HG02973 (cell line): Measurements from ENCODE around the gene MRPL49.
"Not testable (repeated sequence)": the region's sequence is repeated elsewhere in the genome, so short reads cannot be mapped to it uniquely, and the experiment has no call there.

Experiments used
- ATAC-seq: cut with Tn5 transposase; IDR thresholded peaks from one replicate; pipeline ENCODE4 v1.9.1; 2021; ENCODE audit warnings: moderate library complexity; ENCODE audit not compliant: unreplicated experiment

The MRPL49 gene

DNA sequence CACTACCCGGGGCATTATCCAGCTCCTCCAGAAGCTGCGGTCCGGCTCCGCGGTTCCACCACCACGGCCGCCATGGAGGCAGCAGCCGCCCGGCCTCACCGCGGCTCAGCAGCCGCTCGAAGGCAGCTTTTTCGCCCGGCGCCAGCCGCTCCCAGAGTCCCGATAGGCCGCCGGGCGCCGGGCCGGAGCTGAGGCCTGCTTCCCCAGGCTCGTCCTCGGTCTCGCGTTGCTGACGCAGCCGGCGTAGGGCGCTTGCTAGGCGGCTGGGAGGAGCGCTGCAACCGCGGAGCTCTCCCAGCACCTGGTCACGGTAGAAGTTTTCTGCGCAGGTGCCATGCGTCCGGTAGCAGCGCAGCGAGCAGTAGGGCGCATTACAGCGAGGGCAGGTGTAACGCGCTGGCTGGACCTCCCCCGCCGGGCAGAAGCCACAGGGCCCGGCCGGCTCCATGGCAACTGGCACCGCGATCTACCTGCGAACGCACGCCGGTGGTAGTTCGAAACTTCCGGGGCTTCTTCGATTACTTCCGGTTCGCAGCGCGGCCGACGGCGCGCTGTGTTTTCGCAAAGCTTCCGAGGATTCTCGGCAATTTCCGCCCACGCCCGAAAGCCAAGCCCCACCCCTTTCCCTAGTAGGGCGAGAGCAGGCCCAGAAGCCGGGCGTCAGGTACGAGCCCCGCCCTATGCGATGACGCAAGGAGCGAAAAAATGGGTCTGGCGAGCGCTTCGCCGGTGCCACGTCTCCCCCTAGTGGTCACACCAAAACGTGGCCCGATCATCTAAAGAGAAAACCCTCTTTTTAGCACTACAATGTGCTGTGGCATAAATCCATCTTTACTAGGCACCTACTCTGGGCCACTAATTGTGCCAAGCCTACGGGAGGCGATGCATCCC lies 4.7 kb upstream of the MRPL49 start, which contains the start of gene ZNHIT2:
Gene ZNHIT2, minus strand, starts transcription at position 496 of the 891 bp plus-strand sequence. Its CDS starts 48 bp downstream, at position 448.
- peak; percentile 48 for ATAC-seq

DNA sequence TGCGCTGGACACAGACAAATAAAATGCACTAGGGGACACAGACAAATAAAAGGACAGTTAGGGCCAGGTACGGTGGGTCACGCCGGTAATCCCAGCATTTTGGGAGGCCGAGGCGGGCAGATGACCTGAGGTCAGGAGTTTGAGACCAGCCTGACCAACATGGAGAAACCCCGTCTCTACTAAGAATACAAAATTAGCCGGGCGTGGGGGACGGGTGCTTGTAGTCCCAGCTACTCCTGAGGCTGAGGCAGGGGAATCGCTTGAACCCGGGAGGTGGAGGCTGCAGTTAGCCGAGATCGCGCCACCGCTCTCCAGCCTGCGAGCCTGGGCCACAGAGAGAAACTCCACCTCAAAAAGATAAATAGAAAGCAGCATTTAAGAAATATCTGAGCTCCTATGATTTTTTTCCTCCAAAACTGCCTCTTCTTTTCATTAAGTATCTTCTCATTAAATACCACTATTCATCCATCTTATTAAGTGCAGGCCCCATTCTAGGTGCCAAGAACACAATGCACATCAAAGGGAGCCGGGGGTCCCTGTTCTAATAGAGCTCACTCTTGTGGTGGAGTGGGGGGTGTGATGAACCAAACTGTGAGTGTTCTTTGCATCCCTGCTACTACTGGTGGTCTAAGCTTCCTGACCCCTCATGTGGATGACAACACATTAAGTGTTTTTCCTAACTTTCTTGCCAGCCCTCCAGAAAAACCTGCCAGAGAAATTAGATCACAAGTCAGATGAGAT lies 3.9 kb upstream of the MRPL49 start:
- no peak for ATAC-seq

- ATAC-seq: not testable (repeated sequence)
Measured at GRCh38 chr11:65118891-65119669, 3.0 kb upstream of the MRPL49 start.

- ATAC-seq: no peak
Measured at GRCh38 chr11:65119670-65119995, 2.5 kb upstream of the MRPL49 start.

DNA sequence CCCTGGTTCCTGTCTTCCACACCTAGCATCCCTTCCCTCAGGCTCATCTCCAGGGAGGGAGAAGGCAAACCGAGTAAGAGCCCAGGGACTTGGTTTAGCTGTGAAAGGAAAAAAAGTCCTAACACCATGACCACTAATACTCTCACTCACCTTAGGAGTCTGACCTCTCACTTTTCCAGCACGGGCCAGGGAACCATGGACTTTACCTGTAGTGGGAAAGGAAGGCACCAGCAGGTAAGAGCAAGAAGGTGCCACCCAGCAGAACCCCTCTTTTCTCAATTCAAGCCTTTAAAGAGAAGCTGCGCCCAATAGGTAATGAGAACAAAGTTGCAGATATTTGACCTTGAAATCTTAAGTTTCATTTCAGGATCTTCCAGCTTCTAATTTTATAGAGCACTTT lies 1.3 kb upstream of the MRPL49 start:
- no peak for ATAC-seq

DNA sequence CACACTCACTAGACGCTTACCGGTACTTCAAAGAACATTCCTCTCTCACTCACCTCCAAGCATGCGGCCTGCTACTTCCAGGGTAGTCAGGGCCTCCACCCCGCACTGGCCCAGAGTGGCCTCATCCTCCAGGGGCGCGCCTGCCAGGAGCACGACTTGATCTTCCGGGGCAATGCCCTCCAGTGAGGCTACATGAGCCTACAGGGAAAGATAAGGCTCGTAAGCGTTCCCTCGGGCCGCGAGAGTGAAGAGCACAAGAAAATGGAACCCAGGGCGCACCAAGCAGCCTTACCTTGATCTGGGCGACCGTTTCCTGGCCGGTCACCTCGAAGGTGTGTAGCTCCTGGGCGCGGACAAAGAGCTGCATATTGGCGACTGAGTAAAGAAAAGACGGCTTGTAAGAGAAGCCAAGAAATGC lies 665 bp upstream of the MRPL49 start:
- no peak for ATAC-seq

DNA sequence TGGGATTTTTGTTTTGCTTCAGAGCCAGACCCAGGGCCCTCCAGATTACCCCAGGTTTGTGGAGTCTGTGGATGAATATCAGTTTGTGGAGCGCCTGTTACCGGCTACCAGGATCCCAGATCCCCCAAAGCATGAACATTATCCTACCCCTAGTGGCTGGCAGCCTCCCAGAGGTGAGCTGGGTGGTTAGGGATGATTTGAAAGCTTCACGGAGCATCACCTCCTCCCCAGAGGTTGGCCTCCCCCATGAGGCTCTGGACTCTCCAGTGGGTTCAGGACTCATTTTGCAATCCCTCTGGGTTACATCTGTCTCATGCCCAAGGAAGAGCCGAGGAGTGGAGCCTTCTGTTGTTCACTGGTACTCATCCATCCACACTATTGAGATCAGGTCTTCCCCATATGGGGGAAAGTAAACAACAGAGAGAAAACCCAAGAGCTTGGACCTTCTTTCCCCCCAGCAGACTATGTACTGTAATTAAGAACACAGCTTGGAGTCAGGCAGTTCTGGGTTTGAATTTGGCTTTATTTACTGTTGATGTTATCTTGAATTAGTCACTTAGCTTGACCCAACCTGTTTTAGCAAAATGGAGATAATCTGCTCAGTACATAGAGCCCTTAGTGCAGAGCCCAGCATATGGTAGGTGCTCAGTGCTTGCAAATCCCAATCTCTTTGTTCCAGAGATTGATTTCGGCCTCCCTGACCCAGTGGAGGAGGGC lies 2.5 kb downstream of the MRPL49 start:
- no peak for ATAC-seq

DNA sequence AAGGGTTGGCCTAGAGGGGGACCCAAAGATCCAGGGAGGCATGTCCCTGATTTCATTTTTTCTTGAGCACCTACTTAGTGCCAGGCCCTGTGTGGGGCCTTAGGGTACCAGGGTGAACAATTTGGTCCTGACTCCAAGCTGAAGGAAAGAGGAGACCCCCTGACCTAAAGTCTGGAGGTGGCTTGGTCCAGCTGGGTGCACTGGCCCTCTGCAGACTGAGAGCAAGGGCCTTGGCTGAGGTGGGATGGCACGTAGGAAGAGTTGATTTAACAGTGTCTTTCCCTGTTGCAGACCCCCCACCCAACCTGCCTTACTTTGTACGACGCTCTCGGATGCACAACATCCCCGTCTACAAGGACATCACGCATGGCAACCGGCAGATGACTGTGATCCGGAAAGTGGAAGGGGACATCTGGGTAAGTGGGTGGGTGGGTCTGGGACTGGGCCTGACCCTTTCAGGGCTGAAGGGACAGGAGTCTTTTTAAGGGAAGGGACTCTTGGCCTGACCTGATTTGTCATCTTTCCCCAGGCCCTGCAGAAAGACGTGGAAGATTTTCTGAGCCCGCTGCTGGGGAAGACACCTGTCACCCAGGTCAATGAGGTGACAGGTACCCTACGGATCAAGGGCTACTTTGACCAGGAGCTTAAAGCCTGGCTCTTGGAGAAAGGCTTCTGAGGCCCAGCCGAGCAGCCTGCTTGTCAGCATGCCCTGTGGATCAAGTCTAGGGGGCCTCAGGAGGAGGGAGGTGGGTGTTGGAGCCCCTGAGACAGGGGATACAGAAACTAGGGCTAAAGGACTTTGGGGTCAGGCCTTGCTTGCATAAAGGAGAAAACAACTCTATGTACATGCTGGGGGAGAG lies 3.3 kb downstream of the MRPL49 start:
- ATAC-seq: no peak

DNA sequence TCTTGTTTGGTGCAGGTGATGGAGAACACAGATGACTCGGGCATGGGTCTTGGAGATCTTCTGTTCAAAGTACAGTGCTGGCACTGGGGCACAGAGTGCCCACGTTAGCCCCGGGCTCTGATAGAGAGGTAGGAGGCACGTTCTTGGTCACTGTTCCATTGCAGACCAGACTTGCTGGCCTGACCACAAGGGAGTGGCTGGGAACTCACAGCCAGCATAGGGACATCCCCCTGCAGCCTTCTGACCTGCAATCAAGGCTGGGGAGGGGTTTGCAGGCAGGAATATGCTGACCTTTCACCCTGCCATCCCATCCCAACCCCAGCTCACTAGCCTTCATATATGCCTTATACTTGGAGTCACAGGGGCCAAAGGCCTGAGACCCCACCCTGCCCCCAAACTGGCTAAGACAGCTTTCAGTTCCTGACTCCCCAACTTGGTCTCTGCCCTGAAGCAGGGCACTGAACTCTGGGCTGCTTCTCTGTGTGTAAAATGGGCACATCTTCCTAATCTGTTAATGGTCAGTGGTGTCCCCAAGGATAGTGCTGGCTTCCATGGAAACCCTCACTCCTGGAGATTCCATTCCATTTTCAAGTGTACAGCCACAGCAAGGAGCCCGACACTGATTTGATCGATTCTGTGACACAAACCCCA lies 4.6 kb downstream of the MRPL49 start:
- no peak for ATAC-seq

GRCh38 chr11:65127473-65128181 lies 5.5 kb downstream of the MRPL49 start:
- ATAC-seq: no peak

- no peak for ATAC-seq
Measured at GRCh38 chr11:65128182-65129145, 6.3 kb downstream of the MRPL49 start.

- no peak for ATAC-seq
Measured at GRCh38 chr11:65129649-65130441, 7.7 kb downstream of the MRPL49 start.

- ATAC-seq: no peak
Measured at GRCh38 chr11:65130631-65131416, 8.7 kb downstream of the MRPL49 start.

GRCh38 chr11:65131417-65131776 lies 9.3 kb downstream of the MRPL49 start:
- ATAC-seq: no peak

DNA sequence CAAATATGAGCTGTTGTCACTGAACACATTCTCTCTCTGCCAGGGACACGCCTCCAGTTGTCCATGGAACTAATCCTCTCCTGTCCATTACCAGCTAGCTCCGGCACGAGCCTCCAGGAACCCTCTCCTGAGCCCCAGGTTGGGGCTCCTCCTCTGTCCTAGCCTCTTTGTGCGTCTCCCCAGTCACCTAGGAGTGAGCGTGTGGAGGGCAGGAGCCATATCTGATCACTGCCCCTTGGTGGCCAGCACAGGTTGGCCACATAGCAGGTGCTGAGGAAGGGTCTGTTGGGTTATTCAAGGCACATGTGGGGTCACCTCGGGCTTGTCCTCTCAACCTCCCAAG lies 9.7 kb downstream of the MRPL49 start:
- ATAC-seq: no peak
